HG03280 (cell line): ENCODE measurements around the gene PHACTR3.

Experiments
- ATAC-seq: cut with Tn5 transposase; IDR thresholded peaks from one replicate; pipeline ENCODE4 v1.9.1; 2021; ENCODE audit warnings: mild to moderate bottlenecking, moderate library complexity; ENCODE audit not compliant: unreplicated experiment

PHACTR3 gene

DNA sequence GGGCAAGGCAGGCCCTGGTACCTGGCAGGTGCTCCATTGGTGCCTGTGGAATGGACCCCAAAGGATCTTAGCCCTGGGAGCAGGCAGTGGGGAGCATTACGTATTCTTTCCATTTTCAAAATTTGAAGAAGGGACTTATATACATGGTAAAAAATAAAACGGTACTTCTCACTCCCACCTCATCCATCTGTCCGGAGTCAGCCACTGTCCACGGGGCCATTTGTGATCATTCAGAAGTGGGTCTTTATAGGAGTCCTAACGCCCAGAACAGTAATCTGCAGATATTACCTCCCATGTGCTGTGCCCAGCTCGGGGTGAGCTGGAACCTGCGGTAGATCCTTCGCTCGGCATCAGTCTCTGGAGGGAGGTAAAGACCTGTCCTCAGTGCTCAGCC lies 218.7 kb downstream of the PHACTR3 start:
- no peak for ATAC-seq

DNA sequence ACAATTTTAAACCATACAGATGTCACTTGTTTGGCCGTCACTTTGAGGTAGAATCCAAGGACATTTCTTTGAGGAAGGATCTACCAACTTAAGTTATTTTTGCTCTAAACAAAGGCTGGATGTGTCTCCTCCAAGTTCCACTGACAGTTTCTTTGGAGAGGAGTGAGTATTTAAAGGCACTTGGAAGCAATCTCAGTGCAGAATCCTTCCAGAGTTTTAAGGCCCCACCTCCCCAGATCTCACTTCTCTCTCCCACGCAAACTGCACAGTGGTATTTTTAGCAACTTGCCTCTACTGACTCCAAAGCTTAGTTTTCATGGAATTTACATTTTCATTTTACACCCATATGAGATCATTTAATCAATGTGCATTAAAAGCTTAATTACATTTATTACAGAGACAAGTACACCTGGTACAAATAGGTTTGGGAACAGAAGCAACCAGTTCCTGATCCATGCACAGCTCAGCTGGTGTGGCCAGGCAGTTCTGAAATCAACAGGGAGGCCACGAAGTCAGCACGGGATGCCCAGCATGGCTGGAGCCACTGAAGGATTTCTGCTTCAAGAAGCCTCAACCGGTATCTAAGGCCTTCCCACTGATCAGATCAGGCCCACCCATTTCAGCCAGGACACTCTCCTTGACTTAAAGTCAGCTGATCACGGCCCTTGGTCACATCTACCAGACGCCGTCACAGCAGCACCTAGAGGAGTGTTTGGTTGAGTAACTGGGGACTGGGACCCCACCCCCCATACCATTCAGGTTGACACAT lies 219.3 kb downstream of the PHACTR3 start:
- no peak for ATAC-seq

- ATAC-seq: no peak
Observed at GRCh38 chr20:59824711-59825562, 220.6 kb downstream of the PHACTR3 start.

GRCh38 chr20:59825563-59825920 lies 221.2 kb downstream of the PHACTR3 start:
- ATAC-seq: no peak

GRCh38 chr20:59825944-59826759 lies 221.8 kb downstream of the PHACTR3 start:
- no peak for ATAC-seq

DNA sequence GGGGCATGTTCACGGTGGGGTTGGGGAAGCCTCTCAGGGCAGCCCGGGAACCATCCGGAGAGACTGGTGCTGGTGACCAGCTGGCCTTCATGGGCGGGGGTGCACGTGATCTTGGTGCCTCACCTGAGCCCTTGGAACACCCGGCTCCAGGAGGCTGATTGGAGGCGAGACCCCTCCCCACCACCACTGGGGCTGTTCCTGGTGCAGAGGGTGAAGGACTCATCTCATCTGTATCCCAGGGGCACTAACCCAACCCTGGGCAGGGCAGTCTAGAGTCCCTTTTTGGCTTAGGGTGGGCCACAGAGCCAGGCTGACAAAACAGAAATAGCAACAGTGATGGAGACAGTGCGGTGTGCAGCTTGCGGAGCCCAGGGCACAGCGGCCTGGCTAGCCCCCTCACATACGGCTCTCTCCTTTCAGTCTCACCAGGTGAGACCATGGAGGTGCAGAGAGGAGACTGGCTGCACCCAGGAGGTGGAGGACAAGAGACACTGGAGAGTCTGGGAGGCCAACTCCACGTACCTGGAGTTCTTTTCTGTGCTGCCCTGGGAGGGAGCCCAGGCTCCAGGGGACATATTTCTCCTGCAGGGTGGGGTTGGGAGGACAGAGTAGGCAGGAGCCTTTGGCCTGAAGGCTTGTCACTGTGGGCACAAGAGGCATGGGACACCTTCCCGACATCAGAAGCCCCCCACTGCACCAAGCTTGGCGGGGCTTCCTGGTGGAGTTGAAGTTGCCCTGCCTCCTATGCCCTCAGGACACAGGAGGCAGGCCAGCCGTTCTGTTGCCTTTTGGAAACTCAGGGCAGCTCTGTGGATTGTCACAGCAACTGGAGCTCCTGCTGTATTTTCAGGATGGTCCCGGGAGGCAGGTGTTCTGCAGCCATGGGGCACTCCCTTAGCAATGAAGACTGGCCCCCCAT lies 223.1 kb downstream of the PHACTR3 start:
- no peak for ATAC-seq

- ATAC-seq: no peak
Observed at GRCh38 chr20:59828125-59829053, 224.0 kb downstream of the PHACTR3 start.

- ATAC-seq: no peak
Observed at GRCh38 chr20:59829054-59829785, 224.9 kb downstream of the PHACTR3 start.

- ATAC-seq: no peak
Observed at GRCh38 chr20:59829786-59830664, 225.7 kb downstream of the PHACTR3 start.

DNA sequence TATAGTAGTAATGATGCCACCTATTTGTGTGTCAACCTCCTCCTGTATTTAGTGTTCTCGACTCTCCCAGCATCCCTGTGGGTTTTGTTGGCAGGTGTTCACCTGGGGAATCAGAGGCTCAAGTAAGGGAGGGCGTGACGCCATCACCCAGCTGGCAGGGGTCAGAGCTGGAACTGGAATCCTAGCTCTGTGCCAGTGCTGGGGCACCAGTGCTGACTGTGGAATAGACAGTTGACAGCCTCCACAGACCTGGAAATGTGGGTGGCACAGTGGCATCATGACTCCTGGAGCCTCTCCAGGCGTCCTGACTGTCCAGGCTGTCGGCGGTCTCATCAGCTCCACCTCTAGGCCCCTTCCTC lies 226.3 kb downstream of the PHACTR3 start:
- no peak for ATAC-seq

DNA sequence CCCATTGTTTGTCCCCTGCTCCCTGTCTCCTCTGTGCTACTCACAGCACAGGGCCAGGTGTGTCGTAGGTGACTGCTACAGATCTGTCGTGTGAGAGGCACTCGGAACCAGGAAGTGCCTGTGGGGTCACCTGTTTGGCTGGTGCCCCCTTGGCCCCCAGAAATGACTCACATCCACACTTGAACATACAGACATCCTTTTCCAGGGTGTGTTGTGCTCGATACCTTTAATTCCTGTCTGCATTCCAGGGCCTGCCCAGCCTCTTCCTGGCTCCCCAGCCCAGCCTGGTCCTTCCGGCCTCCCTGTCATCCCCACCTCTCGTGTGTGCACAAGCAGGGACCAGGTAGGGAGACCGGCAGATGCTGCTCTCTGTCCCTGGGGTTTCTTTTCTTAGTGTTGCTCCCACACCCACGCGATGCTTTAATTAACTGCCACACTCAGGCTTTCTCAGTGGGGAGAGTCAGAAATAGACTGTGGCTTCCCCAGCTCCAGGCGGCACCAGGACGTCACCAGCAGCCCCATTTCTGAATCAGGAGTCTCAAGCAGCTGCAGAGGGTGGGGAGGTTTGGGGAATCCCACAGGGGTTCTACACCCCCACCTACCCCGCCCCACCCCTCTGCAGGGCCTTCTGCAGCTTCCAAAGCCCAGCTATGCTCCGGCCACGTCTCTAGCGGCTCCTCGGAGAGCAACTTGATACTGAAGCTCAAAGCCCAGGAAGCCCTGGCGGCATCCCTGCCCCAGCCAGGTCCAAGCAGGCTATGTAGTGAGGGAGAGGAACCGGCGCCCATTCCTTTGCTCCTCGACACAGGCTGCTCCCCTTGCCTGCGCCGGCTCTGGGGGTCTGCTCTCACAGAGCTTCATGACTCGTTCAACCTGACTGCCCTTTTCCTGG lies 226.9 kb downstream of the PHACTR3 start:
- ATAC-seq: no peak

DNA sequence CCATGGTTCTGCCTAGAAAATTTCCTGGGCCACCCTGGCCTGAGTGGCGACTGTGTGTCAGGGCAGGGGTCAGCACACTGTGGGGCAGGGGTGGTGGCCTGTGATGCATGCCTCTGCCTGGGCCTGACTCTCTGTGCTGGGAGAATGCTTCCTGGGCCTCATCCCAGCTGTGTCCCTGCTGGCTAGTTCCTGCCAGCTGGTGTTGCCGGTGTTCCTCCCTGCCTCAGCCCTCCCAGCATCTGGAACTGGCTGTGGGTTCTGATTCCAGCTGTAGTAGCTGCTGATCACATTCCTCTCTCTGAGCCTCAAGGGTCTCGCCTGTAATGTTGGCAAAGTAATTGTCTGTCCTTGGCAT lies 227.6 kb downstream of the PHACTR3 start:
- no peak for ATAC-seq

DNA sequence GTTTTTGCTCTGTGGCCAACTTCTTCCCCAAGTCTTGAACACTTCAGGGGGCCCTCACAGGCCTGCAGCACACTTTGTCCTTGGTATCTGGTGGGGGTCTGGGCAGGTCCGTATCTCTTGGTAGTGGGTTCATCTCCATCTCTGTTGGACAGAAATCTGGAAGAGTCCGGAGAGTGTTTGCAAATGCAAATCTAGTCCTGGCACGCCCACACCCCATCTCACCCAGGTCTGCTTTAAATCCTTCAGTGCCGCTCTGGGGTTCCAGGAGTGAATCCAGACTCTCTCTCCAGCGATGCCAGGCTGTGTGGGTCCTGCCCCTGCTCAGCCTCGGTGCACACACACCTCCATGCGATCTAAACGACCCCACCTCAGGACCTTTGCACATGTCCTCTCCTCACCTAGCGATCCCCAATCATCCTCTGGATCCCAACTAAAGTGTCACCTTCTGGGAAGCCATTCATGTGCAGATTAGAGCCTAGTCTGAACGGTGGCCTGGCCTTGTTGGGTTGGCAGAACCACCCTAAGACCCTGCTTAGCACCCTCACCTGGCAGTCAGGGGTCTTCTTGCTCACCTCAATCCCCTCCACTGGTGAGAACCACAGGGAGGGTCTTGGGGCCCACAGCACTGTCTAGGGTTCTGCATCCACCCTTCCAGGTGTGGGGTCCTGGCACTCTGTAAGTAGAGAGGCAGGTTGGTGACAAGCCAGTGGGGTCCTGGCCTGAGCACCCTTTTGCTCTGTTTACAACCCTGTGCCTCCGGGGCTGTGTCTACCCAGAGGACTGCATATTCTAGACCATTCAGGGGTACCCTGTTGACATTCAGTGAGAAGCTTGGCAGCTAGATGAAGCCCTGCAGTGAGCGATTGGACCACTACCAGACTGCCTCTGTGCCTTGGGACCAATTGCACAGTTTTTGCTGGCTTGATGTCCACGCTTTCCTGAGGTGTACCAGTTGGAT lies 228.3 kb downstream of the PHACTR3 start:
- ATAC-seq: no peak

- ATAC-seq: no peak
Observed at GRCh38 chr20:59835057-59835447, 230.7 kb downstream of the PHACTR3 start.
